ES-I3 (cell line): ENCODE measurements around the gene RGCC.
"Not testable (repeated sequence)": the region's sequence is repeated elsewhere in the genome, so short reads cannot be mapped to it uniquely, and the experiment has no call there.

Experiments
- H3K36me3 ChIP-seq: 2 replicates; pipeline ENCODE4 v1.6.1; 2013; ENCODE audit warnings: mild to moderate bottlenecking, low read length, control low read depth, moderate library complexity; ENCODE audit not compliant: insufficient read depth
- H3K4me1 ChIP-seq: 2 replicates; pipeline ENCODE4 v1.6.1; 2013; ENCODE audit warnings: mild to moderate bottlenecking, control low read depth, low read length; ENCODE audit not compliant: insufficient read depth
- H3K9ac ChIP-seq: 2 replicates; pipeline ENCODE4 v1.6.1; 2013; ENCODE audit warnings: low read depth, mild to moderate bottlenecking, low read length, moderate library complexity
- H3K9me3 ChIP-seq: 2 replicates; pipeline ENCODE4 v1.6.1; 2013; ENCODE audit warnings: mild to moderate bottlenecking, low read length, moderate library complexity; ENCODE audit not compliant: control insufficient read depth, insufficient read depth

The RGCC gene

GRCh38 chr13:41490371-41491015 lies 33.1 kb downstream of the RGCC start:
- H3K9ac ChIP-seq, result no peak overlapping the region
- no peaks in the 10 kb centered on the region for H3K36me3 ChIP-seq
- no peaks in the 10 kb centered on the region for H3K9me3 ChIP-seq
- H3K4me1 ChIP-seq, result no peaks in the 10 kb centered on the region

GRCh38 chr13:41491436-41491835 lies 34.1 kb downstream of the RGCC start:
- H3K4me1 ChIP-seq, result no peaks in the 10 kb centered on the region
- no peaks in the 10 kb centered on the region for H3K36me3 ChIP-seq
- no peak overlapping the region for H3K9ac ChIP-seq
- no peaks in the 10 kb centered on the region for H3K9me3 ChIP-seq

GRCh38 chr13:41492432-41493260 lies 35.3 kb downstream of the RGCC start:
- no peaks in the 10 kb centered on the region for H3K4me1 ChIP-seq
- no peaks in the 10 kb centered on the region for H3K9me3 ChIP-seq
- no peaks in the 10 kb centered on the region for H3K36me3 ChIP-seq
- H3K9ac ChIP-seq, result no peak overlapping the region

GRCh38 chr13:41494202-41494601 lies 36.9 kb downstream of the RGCC start:
- Histone ChIP-seq H3K36me3 (no peaks in the 10 kb centered on the region), H3K9ac (no peak overlapping the region), H3K4me1 (no peaks in the 10 kb centered on the region), H3K9me3 (no peaks in the 10 kb centered on the region)

- H3K4me1 ChIP-seq, result no peaks in the 10 kb centered on the region
- H3K9me3 ChIP-seq, result no peaks in the 10 kb centered on the region
- H3K36me3 ChIP-seq, result no peaks in the 10 kb centered on the region
- no peak overlapping the region for H3K9ac ChIP-seq
Observed at GRCh38 chr13:41495044-41495443, 37.7 kb downstream of the RGCC start.

- Histone ChIP-seq H3K9ac (no peak overlapping the region), H3K9me3 (no peaks in the 10 kb centered on the region), H3K4me1 (no peaks in the 10 kb centered on the region), H3K36me3 (no peaks in the 10 kb centered on the region)
Observed at GRCh38 chr13:41496420-41497234, 39.3 kb downstream of the RGCC start.

GRCh38 chr13:41497436-41497835 lies 40.1 kb downstream of the RGCC start:
- no peak overlapping the region for H3K9ac ChIP-seq
- H3K9me3 ChIP-seq, result no peaks in the 10 kb centered on the region
- no peaks in the 10 kb centered on the region for H3K4me1 ChIP-seq
- no peaks in the 10 kb centered on the region for H3K36me3 ChIP-seq

- no peak overlapping the region for H3K9ac ChIP-seq
- H3K36me3 ChIP-seq, result no peaks in the 10 kb centered on the region
- H3K4me1 ChIP-seq, result no peaks in the 10 kb centered on the region
- no peaks in the 10 kb centered on the region for H3K9me3 ChIP-seq
Observed at GRCh38 chr13:41499452-41499851, 42.1 kb downstream of the RGCC start.

GRCh38 chr13:41500511-41500910 lies 43.2 kb downstream of the RGCC start:
- H3K9ac ChIP-seq, result no peak overlapping the region
- H3K4me1 ChIP-seq, result no peaks in the 10 kb centered on the region

GRCh38 chr13:41501281-41501680 lies 43.9 kb downstream of the RGCC start:
- H3K9me3 ChIP-seq, result no peaks in the 10 kb centered on the region
- H3K4me1 ChIP-seq, result no peaks in the 10 kb centered on the region
- no peaks in the 10 kb centered on the region for H3K36me3 ChIP-seq
- no peak overlapping the region for H3K9ac ChIP-seq

More at GRCh38 chr13:41500511-41500910, 43.2 kb downstream of the RGCC start:
- H3K36me3 ChIP-seq, result no peaks in the 10 kb centered on the region
- H3K9me3 ChIP-seq, result no peaks in the 10 kb centered on the region

GRCh38 chr13:41502031-41502430 lies 44.7 kb downstream of the RGCC start:
- Histone ChIP-seq H3K4me1 (no peaks in the 10 kb centered on the region), H3K9me3 (no peaks in the 10 kb centered on the region), H3K9ac (no peak overlapping the region), H3K36me3 (no peaks in the 10 kb centered on the region)

GRCh38 chr13:41502673-41503072 lies 45.3 kb downstream of the RGCC start:
- Histone ChIP-seq H3K36me3 (no peaks in the 10 kb centered on the region), H3K9ac (no peak overlapping the region), H3K4me1 (no peaks in the 10 kb centered on the region), H3K9me3 (no peaks in the 10 kb centered on the region)

- no peaks in the 10 kb centered on the region for H3K9me3 ChIP-seq
- no peaks in the 10 kb centered on the region for H3K4me1 ChIP-seq
- H3K9ac ChIP-seq, result no peak overlapping the region
- H3K36me3 ChIP-seq, result no peaks in the 10 kb centered on the region
Observed at GRCh38 chr13:41503356-41503755, 46.0 kb downstream of the RGCC start.

GRCh38 chr13:41504657-41505056 lies 47.3 kb downstream of the RGCC start:
- H3K9me3 ChIP-seq, H3K36me3 ChIP-seq, H3K4me1 ChIP-seq, H3K9ac ChIP-seq: not testable (repeated sequence)
